ENCODE measurements around the gene BST1. TPM values are rescaled to one million over a fixed set of nuclear protein-coding genes. Genes with fewer than 3 reads are reported as not detected.

The BST1 gene
- total and polyA plus RNA-seq, 10 of the 15 experiments (the other 5 are each of a cell fraction or from before 2014, with no cell fraction given): 0.04 to 0.42 (median 0.11) TPM; not detected in 1

- in situ Hi-C loops (cut with MboI) (no loop called here), intact Hi-C loops (cut with micrococcal nuclease; ENCODE audit: unreplicated experiment) (loop anchor here (10.0 kb wide), 1 partner anchor 479 kb away; no protein-coding TSS in a partner anchor)
- Histone ChIP-seq H3K27ac (ENCODE audit: control insufficient read depth, insufficient read depth) (no peak overlapping the region), H3K4me1 (ENCODE audit: control insufficient read depth, insufficient read depth, low read length) (no peaks in the 10 kb centered on the region), H3K4me3 (no peak overlapping the region), H3K36me3 (ENCODE audit: control insufficient read depth in 2 of 2, insufficient read depth in 2 of 2, low read length in 1 of 2) (no peaks in the 10 kb centered on the region), H3K9ac (ENCODE audit: control insufficient read depth, insufficient read depth, low read length) (no peak overlapping the region), H3K4me2 (ENCODE audit: control insufficient read depth, insufficient read depth) (no peak overlapping the region), H3K79me2 (ENCODE audit: control insufficient read depth, insufficient read depth, low read length) (no peaks in the 10 kb centered on the region), H3K9me3 (replicated peaks; ENCODE audit: control insufficient read depth, insufficient read depth, low read length) (no peaks in the 10 kb centered on the region), H3K27me3 (replicated peaks in 1 of 2; ENCODE audit: control insufficient read depth in 2 of 2, insufficient read depth in 2 of 2, low read length in 1 of 2) (no peaks in the 10 kb centered on the region), H4K20me1 (ENCODE audit: control insufficient read depth, insufficient read depth) (no peaks in the 10 kb centered on the region), H2AFZ (ENCODE audit: control insufficient read depth, low read depth, low read length) (no peak overlapping the region)
- CTCF ChIA-PET: no interaction called here
- SMC1A ChIA-PET (ENCODE audit: uncharacterized antibody, unreplicated experiment): interaction anchor here (1.3 kb wide), 1 partner anchor 15 kb away, joined by 3 read pairs; no protein-coding TSS in a partner anchor
- DNase-seq (ENCODE audit: low read depth, low spot score): no peak
- no peak for FAIRE-seq
- WGBS (ENCODE audit: insufficient coverage, insufficient replicate concordance, low lambda C conversion rate, missing lambda C conversion rate): 0% methylated on average over 1 of the region's 1 CpG
- TF ChIP-seq JUND (IDR thresholded peaks at IDR 0.05; ENCODE audit: low read depth, low read length) (no peak), BHLHE40 (IDR thresholded peaks at IDR 0.05; ENCODE audit: borderline replicate concordance in 1 of 2, low read depth in 2 of 2, low read length in 1 of 2) (no peak), ZNF207 (IDR thresholded peaks at IDR 0.05; ENCODE audit: borderline replicate concordance) (no peak), MTA3 (IDR thresholded peaks at IDR 0.05; ENCODE audit: borderline replicate concordance, low read length) (no peak), BMI1 (IDR thresholded peaks at IDR 0.05; ENCODE audit: borderline replicate concordance) (no peak), NRF1 (conservative IDR thresholded peaks at IDR 0.05; ENCODE audit: low read depth, low read length) (no peak), JUNB (IDR thresholded peaks at IDR 0.05) (no peak), NR2F1 (conservative IDR thresholded peaks at IDR 0.05) (no peak), TCF3 (IDR thresholded peaks at IDR 0.05; ENCODE audit: borderline replicate concordance, insufficient read depth, low read depth, low read length) (no peak), ZBED1 (IDR thresholded peaks at IDR 0.05; ENCODE audit: borderline replicate concordance) (no peak)
- no peak for ATAC-seq
- POLR2A ChIA-PET: no interaction called here
- RAD21 ChIA-PET (ENCODE audit: unreplicated experiment): no interaction called here
- BruUV-seq (replicated peaks): no TSS peak
Observed at GRCh38 chr4:15714141-15714540, 11.3 kb downstream of the BST1 start.
